Keratinocyte (primary cell): ENCODE measurements around the gene LYSET. TPM values are rescaled to one million over a fixed set of nuclear protein-coding genes. Genes with fewer than 3 reads are reported as not detected.

Source experiments
- DNase-seq: peaks from one replicate; pipeline ENCODE4 v3.0.0-alpha.2; 2011; ENCODE audit warnings: low read depth, missing footprints, low spot score
- FAIRE-seq: peaks from 2 replicates; lab custom pipeline; 2011; peaks lifted over from hg19 to GRCh38; lab: Jason Lieb, UNC
- H2AFZ ChIP-seq: 2 replicates; pipeline ENCODE4 v1.6.0; 2012; ENCODE audit warnings: low read length, control low read depth, inconsistent platforms; ENCODE audit not compliant: control insufficient read depth
- H3K27ac ChIP-seq: 2 replicates; pipeline ENCODE4 v1.5.1; 2011; ENCODE audit warnings: low read length; ENCODE audit not compliant: control insufficient read depth, insufficient read depth
- H3K27me3 ChIP-seq: 3 replicates; pipeline ENCODE4 v1.6.0; 2011; ENCODE audit warnings: low read length; ENCODE audit not compliant: control insufficient read depth, insufficient read depth; ENCODE audit errors: extremely low read depth
- H3K36me3 ChIP-seq, 2 experiments: 2 replicates in 1 of 2; 3 replicates in 1 of 2; pipeline ENCODE4 v1.5.1; 2011; ENCODE audit warnings: low read length in 2 of 2, mild to moderate bottlenecking in 1 of 2; ENCODE audit not compliant: control insufficient read depth in 2 of 2, insufficient read depth in 2 of 2; ENCODE audit errors: extremely low read depth in 1 of 2
- H3K4me1 ChIP-seq: 3 replicates; pipeline ENCODE4 v1.5.1; 2011; ENCODE audit warnings: low read length; ENCODE audit not compliant: control insufficient read depth, insufficient read depth; ENCODE audit errors: extremely low read depth
- H3K4me2 ChIP-seq: 3 replicates; pipeline ENCODE4 v1.6.0; 2011; ENCODE audit warnings: low read depth, low read length; ENCODE audit not compliant: control insufficient read depth, insufficient read depth; ENCODE audit errors: extremely low read depth
- H3K4me3 ChIP-seq, 3 experiments: fragments of 200-600 bp in 1 of 3; sonication (generic) in 1 of 3; 2 replicates in 2 of 3; 3 replicates in 1 of 3; pipeline ENCODE4 v1.5.1; 2011 to 2016; ENCODE audit warnings: low read length in 3 of 3, mild to moderate bottlenecking in 3 of 3, control low read depth in 2 of 3, inconsistent platforms in 1 of 3, low read depth in 1 of 3, mixed read lengths in 1 of 3, mixed run types in 1 of 3, moderate library complexity in 1 of 3; ENCODE audit not compliant: control insufficient read depth in 2 of 3, insufficient read depth in 2 of 3; ENCODE audit errors: extremely low read depth in 1 of 3
- H3K79me2 ChIP-seq: 2 replicates; pipeline ENCODE4 v1.6.0; 2012; ENCODE audit warnings: low read length; ENCODE audit not compliant: control insufficient read depth, insufficient read depth
- H3K9ac ChIP-seq: 3 replicates; pipeline ENCODE4 v1.6.0; 2011; ENCODE audit warnings: low read length; ENCODE audit not compliant: control insufficient read depth, insufficient read depth; ENCODE audit errors: extremely low read depth
- H3K9me1 ChIP-seq: 3 replicates; pipeline ENCODE4 v1.6.0; 2011; ENCODE audit warnings: low read length; ENCODE audit not compliant: control insufficient read depth, insufficient read depth; ENCODE audit errors: extremely low read depth
- H3K9me3 ChIP-seq: 2 replicates; pipeline ENCODE4 v1.5.1; 2012; ENCODE audit warnings: low read depth, low read length; ENCODE audit not compliant: control insufficient read depth
- H4K20me1 ChIP-seq: 3 replicates; pipeline ENCODE4 v1.6.0; 2011; ENCODE audit warnings: low read length; ENCODE audit not compliant: control insufficient read depth, insufficient read depth; ENCODE audit errors: extremely low read depth
- EZH2 ChIP-seq: IDR thresholded peaks from one replicate; pipeline ENCODE4 v1.6.1; 2012; ENCODE audit warnings: inconsistent platforms, mild to moderate bottlenecking, low read length, moderate library complexity
- dilution Hi-C: fragments of 300-500 bp; cut with MboI; formaldehyde crosslinking; loops from one replicate; pipeline ENCODE4 v1.7.0; 2020; ENCODE audit warnings: low sequenced_read_pairs; ENCODE audit not compliant: extremely low pct_ligation_motif_present
- polyA plus RNA-seq, 5 experiments: library from polyadenylated mRNA; depleted of rRNA in 3 of 5; stranded (reverse) in 3 of 5; stranded (forward) in 1 of 5; unstranded in 1 of 5; fragments of >200 nt; gene quantifications; 1 replicate in 1 of 5; 2 replicates in 3 of 5; 3 replicates in 1 of 5; pipeline versions ENCODE4 v1.2.1 to v1.2.3, GENCODE V29; 2011 to 2012; ENCODE audit warnings: missing spikeins in 2 of 5, low read depth in 1 of 5, low replicate concordance in 1 of 5
- TF ChIP-seq, protein P1 (sequence below), 3 experiments: IDR thresholded peaks in 1 of 3; conservative IDR thresholded peaks in 1 of 3; optimal IDR thresholded peaks in 1 of 3; 2 replicates in 2 of 3; 3 replicates in 1 of 3; pipeline versions ENCODE3 to v1.5.1; 2011; ENCODE audit warnings: low read length in 3 of 3, mild to moderate bottlenecking in 3 of 3, moderate library complexity in 2 of 3, control low read depth in 1 of 3, inconsistent platforms in 1 of 3; ENCODE audit not compliant: insufficient read depth in 2 of 3; ENCODE audit errors: extremely low read depth in 1 of 3

LYSET gene
- polyA plus RNA-seq, 1 donor (not counting 4 experiments of a cell fraction or from before 2014, with no cell fraction given), result 24.6 TPM

DNA sequence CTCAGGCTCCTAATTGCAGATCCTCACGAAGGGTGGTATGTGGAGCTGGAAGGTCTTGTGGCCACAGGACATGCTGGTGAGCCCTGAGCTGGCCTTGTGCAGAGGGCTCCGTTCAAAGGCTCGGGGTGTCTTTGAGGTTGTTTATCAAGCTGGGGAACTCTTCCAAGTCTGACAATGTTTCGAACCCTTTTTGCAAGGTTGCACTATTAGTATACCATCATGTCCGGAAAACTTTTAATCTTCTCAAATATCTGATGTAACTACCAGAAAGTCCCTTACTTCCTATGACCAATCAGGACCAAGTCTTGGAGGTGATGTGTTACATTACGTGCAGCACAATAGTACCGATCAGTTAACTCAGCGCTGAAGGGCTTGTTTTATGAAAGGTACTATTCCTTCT is 43.4 kb downstream of the LYSET start:
- DNase-seq (no peak), FAIRE-seq (no peak)
- H3K79me2 ChIP-seq, result no peaks in the 10 kb centered on the region
- TF ChIP-seq, protein P1, sequence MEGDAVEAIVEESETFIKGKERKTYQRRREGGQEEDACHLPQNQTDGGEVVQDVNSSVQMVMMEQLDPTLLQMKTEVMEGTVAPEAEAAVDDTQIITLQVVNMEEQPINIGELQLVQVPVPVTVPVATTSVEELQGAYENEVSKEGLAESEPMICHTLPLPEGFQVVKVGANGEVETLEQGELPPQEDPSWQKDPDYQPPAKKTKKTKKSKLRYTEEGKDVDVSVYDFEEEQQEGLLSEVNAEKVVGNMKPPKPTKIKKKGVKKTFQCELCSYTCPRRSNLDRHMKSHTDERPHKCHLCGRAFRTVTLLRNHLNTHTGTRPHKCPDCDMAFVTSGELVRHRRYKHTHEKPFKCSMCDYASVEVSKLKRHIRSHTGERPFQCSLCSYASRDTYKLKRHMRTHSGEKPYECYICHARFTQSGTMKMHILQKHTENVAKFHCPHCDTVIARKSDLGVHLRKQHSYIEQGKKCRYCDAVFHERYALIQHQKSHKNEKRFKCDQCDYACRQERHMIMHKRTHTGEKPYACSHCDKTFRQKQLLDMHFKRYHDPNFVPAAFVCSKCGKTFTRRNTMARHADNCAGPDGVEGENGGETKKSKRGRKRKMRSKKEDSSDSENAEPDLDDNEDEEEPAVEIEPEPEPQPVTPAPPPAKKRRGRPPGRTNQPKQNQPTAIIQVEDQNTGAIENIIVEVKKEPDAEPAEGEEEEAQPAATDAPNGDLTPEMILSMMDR (optimal IDR thresholded peaks at IDR 0.05 in 1 of 3, IDR thresholded peaks at IDR 0.05 in 1 of 3, conservative IDR thresholded peaks at IDR 0.05 in 1 of 3; ENCODE audit: extremely low read depth in 1 of 3, insufficient read depth in 2 of 3, low read length in 3 of 3), result no peak
- TF ChIP-seq EZH2, result no peak
- H3K9me1 ChIP-seq, result no peaks in the 10 kb centered on the region
- peaks cover 0 to 4% of the 10 kb centered on the region in 2 experiments for H3K36me3 ChIP-seq
- H4K20me1 ChIP-seq, result no peaks in the 10 kb centered on the region
- H3K4me3 ChIP-seq, result no peak overlapping the region
- H3K9ac ChIP-seq, result no peak overlapping the region
- no peaks in the 10 kb centered on the region for H3K9me3 ChIP-seq
- H3K27ac ChIP-seq, result no peak overlapping the region
- no peak overlapping the region for H2AFZ ChIP-seq
- no peaks in the 10 kb centered on the region for H3K27me3 ChIP-seq
- H3K4me2 ChIP-seq, result no peak overlapping the region
- no peaks in the 10 kb centered on the region for H3K4me1 ChIP-seq
- dilution Hi-C loops, result no loop called here

DNA sequence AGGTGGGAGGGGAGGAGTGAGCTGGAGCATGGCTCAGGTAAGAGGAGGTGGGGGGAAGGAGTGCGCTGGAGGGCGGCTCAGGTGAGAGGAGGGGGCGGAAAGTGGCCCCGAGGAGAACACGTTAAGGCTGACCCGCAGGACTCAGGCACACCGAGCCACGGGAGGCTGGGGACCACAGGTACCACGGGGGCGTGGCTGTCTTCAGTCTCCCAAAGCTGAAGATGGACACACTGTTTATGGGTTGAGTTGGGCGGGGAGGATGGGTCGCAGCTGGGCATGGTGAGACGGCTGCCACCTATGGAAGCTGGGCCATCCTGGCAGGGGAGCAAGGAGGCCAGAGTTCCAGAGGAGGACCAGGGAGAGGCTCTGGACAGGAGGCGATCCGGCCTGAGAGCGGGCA is 45.4 kb downstream of the LYSET start:
- Histone ChIP-seq H3K9me1 (no peaks in the 10 kb centered on the region), H3K9ac (no peak overlapping the region), H3K4me2 (no peak overlapping the region), H3K4me1 (peaks cover 7% of the 10 kb centered on the region), H4K20me1 (no peaks in the 10 kb centered on the region), H3K9me3 (no peaks in the 10 kb centered on the region), H3K36me3 (no peaks in the 10 kb centered on the region), H3K27ac (no peak overlapping the region), H3K4me3 (no peak overlapping the region), H3K79me2 (no peaks in the 10 kb centered on the region), H3K27me3 (no peaks in the 10 kb centered on the region), H2AFZ (no peak overlapping the region)
- TF ChIP-seq EZH2, result no peak
- TF ChIP-seq, protein P1 (optimal IDR thresholded peaks at IDR 0.05 in 1 of 3, IDR thresholded peaks at IDR 0.05 in 1 of 3, conservative IDR thresholded peaks at IDR 0.05 in 1 of 3; ENCODE audit: extremely low read depth in 1 of 3, insufficient read depth in 2 of 3, low read length in 3 of 3), result no peak
- dilution Hi-C loops, result no loop called here
- no peak for DNase-seq
- no peak for FAIRE-seq
